ENCODE measurements around the gene PARD3.
A peak's percentile ranks its signal among the peaks of the same experiment; 100 is the strongest.

The PARD3 gene

GRCh38 chr10:34256216-34256615 is 558.9 kb downstream of the PARD3 start:
- Histone ChIP-seq H3K27me3 (replicated peaks; ENCODE audit: control insufficient read depth, insufficient read depth, low read length) (no peaks in the 10 kb centered on the region), H3K36me3 (ENCODE audit: control insufficient read depth, insufficient read depth, low read length) (no peaks in the 10 kb centered on the region), H3K4me3 (replicated peaks; ENCODE audit: low read depth, low read length) (no peak overlapping the region)
- no peak for DNase-seq (ENCODE audit: extremely low read depth, insufficient read length)
- TF ChIP-seq CTCF (IDR thresholded peaks at IDR 0.05; ENCODE audit: insufficient read depth, low read length, poor library complexity, severe bottlenecking) = no peak

- H3K27me3 ChIP-seq (replicated peaks; ENCODE audit: control insufficient read depth, insufficient read depth, low read length) = no peaks in the 10 kb centered on the region
- H3K36me3 ChIP-seq (ENCODE audit: control insufficient read depth, insufficient read depth, low read length) = no peaks in the 10 kb centered on the region
- TF ChIP-seq CTCF (IDR thresholded peaks at IDR 0.05; ENCODE audit: insufficient read depth, low read length, poor library complexity, severe bottlenecking) = no peak
- H3K4me3 ChIP-seq (replicated peaks; ENCODE audit: low read depth, low read length) = no peak overlapping the region
- DNase-seq (ENCODE audit: extremely low read depth, insufficient read length) = no peak
These were observed 560.1 kb downstream of the PARD3 start for GRCh38 chr10:34255035-34255434.

- Histone ChIP-seq H3K36me3 (ENCODE audit: control insufficient read depth, insufficient read depth, low read length) (no peaks in the 10 kb centered on the region), H3K27me3 (replicated peaks; ENCODE audit: control insufficient read depth, insufficient read depth, low read length) (no peaks in the 10 kb centered on the region), H3K4me3 (replicated peaks; ENCODE audit: low read depth, low read length) (no peak overlapping the region)
- peak; percentile 55 for DNase-seq (ENCODE audit: extremely low read depth, insufficient read length)
- TF ChIP-seq CTCF (IDR thresholded peaks at IDR 0.05; ENCODE audit: insufficient read depth, low read length, poor library complexity, severe bottlenecking) = no peak
These were observed 560.5 kb downstream of the PARD3 start for GRCh38 chr10:34254596-34254995.

DNA sequence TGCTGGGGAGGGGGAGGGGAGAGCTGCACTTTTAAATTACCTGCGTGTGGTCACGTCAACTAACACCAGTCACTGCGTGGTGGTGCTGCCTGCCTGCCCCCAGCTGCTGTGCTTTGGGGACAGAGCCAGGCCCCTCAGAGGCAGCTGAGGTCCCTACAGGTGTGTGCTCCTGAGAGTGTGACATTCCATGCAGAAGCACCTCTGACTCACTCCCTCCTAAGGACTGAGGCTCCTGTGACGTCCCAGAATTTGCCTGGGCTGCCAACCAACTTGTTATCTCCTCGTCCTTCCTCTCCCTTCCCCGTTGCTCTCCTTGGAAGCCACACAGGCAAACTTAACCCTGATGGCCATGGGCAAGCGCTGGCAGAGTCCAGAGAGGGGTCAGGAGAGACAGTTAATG is 563.0 kb downstream of the PARD3 start:
- Histone ChIP-seq H3K36me3 (ENCODE audit: control insufficient read depth, insufficient read depth, low read length) (no peaks in the 10 kb centered on the region), H3K4me3 (replicated peaks; ENCODE audit: low read depth, low read length) (no peak overlapping the region), H3K27me3 (replicated peaks; ENCODE audit: control insufficient read depth, insufficient read depth, low read length) (no peaks in the 10 kb centered on the region)
- DNase-seq (ENCODE audit: extremely low read depth, insufficient read length) = no peak
- no peak for TF ChIP-seq CTCF (IDR thresholded peaks at IDR 0.05; ENCODE audit: insufficient read depth, low read length, poor library complexity, severe bottlenecking)

DNA sequence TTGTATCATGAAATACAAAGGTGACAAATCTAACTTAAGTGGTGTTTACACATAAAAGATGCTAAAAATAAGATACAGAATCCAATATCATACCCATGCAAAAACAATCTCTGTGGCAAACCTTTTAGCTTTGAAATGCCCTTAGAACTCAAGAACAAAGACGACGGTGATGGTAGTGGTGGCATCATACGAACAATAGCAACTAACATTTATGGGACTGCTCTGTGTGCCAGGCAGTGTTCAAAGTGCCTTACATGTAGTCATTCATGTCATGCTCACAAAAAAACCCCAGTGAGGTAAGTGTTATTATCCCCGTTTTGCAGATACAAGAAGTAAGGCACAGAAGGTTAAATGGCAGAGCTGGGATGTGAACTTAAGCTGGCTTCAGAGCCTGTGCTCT is 563.9 kb downstream of the PARD3 start:
- Histone ChIP-seq H3K36me3 (ENCODE audit: control insufficient read depth, insufficient read depth, low read length) (no peaks in the 10 kb centered on the region), H3K4me3 (replicated peaks; ENCODE audit: low read depth, low read length) (no peak overlapping the region), H3K27me3 (replicated peaks; ENCODE audit: control insufficient read depth, insufficient read depth, low read length) (no peaks in the 10 kb centered on the region)
- DNase-seq (ENCODE audit: extremely low read depth, insufficient read length) = no peak
- TF ChIP-seq CTCF (IDR thresholded peaks at IDR 0.05; ENCODE audit: insufficient read depth, low read length, poor library complexity, severe bottlenecking) = no peak

- DNase-seq (ENCODE audit: extremely low read depth, insufficient read length) = no peak
- no peak overlapping the region for H3K4me3 ChIP-seq (replicated peaks; ENCODE audit: low read depth, low read length)
- H3K36me3 ChIP-seq (ENCODE audit: control insufficient read depth, insufficient read depth, low read length) = no peaks in the 10 kb centered on the region
- H3K27me3 ChIP-seq (replicated peaks; ENCODE audit: control insufficient read depth, insufficient read depth, low read length) = no peaks in the 10 kb centered on the region
- TF ChIP-seq CTCF (IDR thresholded peaks at IDR 0.05; ENCODE audit: insufficient read depth, low read length, poor library complexity, severe bottlenecking) = no peak
These were observed 564.4 kb downstream of the PARD3 start for GRCh38 chr10:34250722-34251121.

Data from GM06990 (cell line).